Activated CD8-positive, alpha-beta T cell treated with anti-CD3 and anti-CD28 coated beads for 36 hours (primary cell): Measurements from ENCODE around the gene MPC2. TPM values are rescaled to one million over a fixed set of nuclear protein-coding genes. Genes with fewer than 3 reads are reported as not detected.

ENCODE experiments used
- ATAC-seq: fragments of 200-7000 bp; cut with Tn5 transposase; one replicate; pipeline ENCODE4 v1.10.0; 2021; ENCODE audit warnings: mild to moderate bottlenecking, moderate library complexity
- CTCF ChIA-PET: fragments of 350-600 bp; sonication (Branson Sonifier 250); formaldehyde crosslinking; loops from one replicate; lab custom pipeline; 2021; ENCODE audit warnings: antibody characterized with exemption; lab: Charles Lee
- POLR2A ChIA-PET: fragments of 350-600 bp; sonication (Branson Sonifier 250); formaldehyde crosslinking; loops from one replicate; lab custom pipeline; 2021; ENCODE audit warnings: antibody characterized with exemption; lab: Charles Lee
- DNase-seq: peaks from one replicate; pipeline ENCODE4 v3.0.0-alpha.2; 2020
- H3K27ac Mint-ChIP-seq: one replicate; pipeline ENCODE4 v1.8.0; 2021; ENCODE audit warnings: mild to moderate bottlenecking, mixed read lengths
- H3K27me3 Mint-ChIP-seq: one replicate; pipeline ENCODE4 v1.8.0; 2021; ENCODE audit warnings: mixed read lengths
- H3K36me3 Mint-ChIP-seq: one replicate; pipeline ENCODE4 v1.8.0; 2021; ENCODE audit warnings: low read depth, mixed read lengths
- H3K4me1 Mint-ChIP-seq: one replicate; pipeline ENCODE4 v1.8.0; 2021; ENCODE audit warnings: low read depth, mixed read lengths
- H3K4me3 Mint-ChIP-seq: one replicate; pipeline ENCODE4 v1.8.0; 2021; ENCODE audit warnings: mild to moderate bottlenecking, moderate library complexity, mixed read lengths
- H3K9me3 Mint-ChIP-seq: one replicate; pipeline ENCODE4 v1.8.0; 2021; ENCODE audit warnings: mixed read lengths
- intact Hi-C: fragments of 100-400 bp; cut with micrococcal nuclease; formaldehyde crosslinking; loops from one replicate; pipeline ENCODE4 v1.10.0; 2022
- total RNA-seq, 2 experiments: library from RNA; stranded (reverse); gene quantifications; one replicate each; pipeline ENCODE4 v1.2.3, GENCODE V29; 2021
- TF ChIP-seq, protein P1 (sequence below): fragments of 200-600 bp; IDR thresholded peaks from one replicate; pipeline ENCODE4 v1.8.0; 2022; ENCODE audit warnings: antibody characterized with exemption, mild to moderate bottlenecking

The MPC2 gene
- total RNA-seq, 2 experiments from 2014 or later: 64.9 to 69.4 TPM

DNA sequence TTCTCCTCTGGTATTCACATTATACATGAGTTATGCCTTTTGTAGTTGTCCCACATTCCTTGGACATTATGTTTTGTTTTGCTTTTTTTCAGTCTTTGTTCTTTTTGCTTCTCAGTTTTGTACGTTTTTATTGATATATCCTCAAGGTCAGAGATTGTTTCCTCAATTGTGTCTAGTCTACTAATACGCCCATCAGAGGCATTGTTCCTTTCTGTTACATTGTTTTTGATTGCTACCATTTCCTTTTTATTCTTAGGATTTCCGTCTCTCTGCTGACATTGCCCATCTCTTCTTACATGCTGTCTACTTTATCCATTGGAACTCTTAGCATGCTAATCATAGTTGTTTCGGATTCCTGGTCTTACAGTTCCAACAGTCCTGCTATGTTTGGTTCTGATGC lies 27.8 kb upstream of the MPC2 start:
- H3K9me3 Mint-ChIP-seq: no peaks in the 10 kb centered on the region
- TF ChIP-seq, protein P1, sequence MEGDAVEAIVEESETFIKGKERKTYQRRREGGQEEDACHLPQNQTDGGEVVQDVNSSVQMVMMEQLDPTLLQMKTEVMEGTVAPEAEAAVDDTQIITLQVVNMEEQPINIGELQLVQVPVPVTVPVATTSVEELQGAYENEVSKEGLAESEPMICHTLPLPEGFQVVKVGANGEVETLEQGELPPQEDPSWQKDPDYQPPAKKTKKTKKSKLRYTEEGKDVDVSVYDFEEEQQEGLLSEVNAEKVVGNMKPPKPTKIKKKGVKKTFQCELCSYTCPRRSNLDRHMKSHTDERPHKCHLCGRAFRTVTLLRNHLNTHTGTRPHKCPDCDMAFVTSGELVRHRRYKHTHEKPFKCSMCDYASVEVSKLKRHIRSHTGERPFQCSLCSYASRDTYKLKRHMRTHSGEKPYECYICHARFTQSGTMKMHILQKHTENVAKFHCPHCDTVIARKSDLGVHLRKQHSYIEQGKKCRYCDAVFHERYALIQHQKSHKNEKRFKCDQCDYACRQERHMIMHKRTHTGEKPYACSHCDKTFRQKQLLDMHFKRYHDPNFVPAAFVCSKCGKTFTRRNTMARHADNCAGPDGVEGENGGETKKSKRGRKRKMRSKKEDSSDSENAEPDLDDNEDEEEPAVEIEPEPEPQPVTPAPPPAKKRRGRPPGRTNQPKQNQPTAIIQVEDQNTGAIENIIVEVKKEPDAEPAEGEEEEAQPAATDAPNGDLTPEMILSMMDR: no peak
- intact Hi-C loops: no loop called here
- H3K4me3 Mint-ChIP-seq: no peak overlapping the region
- H3K36me3 Mint-ChIP-seq: peaks cover 17% of the 10 kb centered on the region
- ChIA-PET POLR2A (no interaction called here), CTCF (interaction anchor here (1.3 kb wide), 1 partner anchor 118 kb away, joined by 4 read pairs; no protein-coding TSS in a partner anchor)
- no peaks in the 10 kb centered on the region for H3K27me3 Mint-ChIP-seq
- no peak for ATAC-seq
- H3K27ac Mint-ChIP-seq: no peak overlapping the region
- DNase-seq: no peak
- H3K4me1 Mint-ChIP-seq: peaks cover 3% of the 10 kb centered on the region

DNA sequence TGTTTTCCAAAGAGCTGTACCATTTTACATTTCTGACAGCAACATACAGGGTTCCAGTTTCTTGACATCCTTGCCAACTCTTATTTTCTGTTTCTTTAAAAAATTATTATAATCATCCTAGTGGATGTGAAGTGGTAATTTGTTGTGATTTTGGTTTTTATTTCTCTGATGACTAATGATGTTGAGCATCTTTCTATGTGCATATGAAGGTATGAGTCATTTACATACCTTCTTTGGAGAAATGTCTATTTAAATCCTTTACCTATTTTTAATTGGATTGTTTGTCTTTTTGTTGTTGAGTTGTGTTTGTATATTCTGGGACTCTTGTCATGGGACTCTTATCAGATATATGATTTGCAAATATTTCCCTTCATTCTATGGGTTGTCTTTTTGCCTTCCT lies 20.8 kb upstream of the MPC2 start:
- peaks cover 15% of the 10 kb centered on the region for H3K4me1 Mint-ChIP-seq
- no peak overlapping the region for H3K27ac Mint-ChIP-seq
- peaks cover 16% of the 10 kb centered on the region for H3K36me3 Mint-ChIP-seq
- H3K4me3 Mint-ChIP-seq: no peak overlapping the region
- ChIA-PET POLR2A (no interaction called here), CTCF (interaction anchor here (0.5 kb wide), 1 partner anchor 1508 kb away, joined by 3 read pairs; no protein-coding TSS in a partner anchor)
- ATAC-seq: no peak
- DNase-seq: no peak
- TF ChIP-seq, protein P1: no peak
- intact Hi-C loops: no loop called here
- H3K27me3 Mint-ChIP-seq: no peaks in the 10 kb centered on the region
- H3K9me3 Mint-ChIP-seq: no peaks in the 10 kb centered on the region

DNA sequence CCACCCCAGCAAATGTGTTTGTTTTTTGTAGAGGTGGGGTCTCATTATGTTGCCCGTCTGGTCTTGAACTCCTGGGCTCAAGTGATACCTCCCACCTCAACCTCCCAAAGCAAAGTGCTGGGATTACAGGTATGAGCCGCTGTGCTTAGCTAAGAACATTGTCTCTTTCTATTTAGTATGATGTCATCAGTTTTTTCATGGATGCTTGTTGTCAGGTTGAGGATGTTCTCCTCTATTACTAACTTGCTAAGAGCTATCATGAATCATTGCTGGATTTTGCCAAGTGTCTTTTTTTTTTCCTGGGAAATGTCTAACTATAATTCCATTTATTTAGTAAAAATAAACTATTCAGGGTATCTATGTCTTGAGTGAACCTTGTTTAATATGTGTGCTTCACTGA lies 19.0 kb upstream of the MPC2 start:
- TF ChIP-seq, protein P1: no peak
- H3K4me1 Mint-ChIP-seq: peaks cover 13% of the 10 kb centered on the region
- no peaks in the 10 kb centered on the region for H3K9me3 Mint-ChIP-seq
- peaks cover 17% of the 10 kb centered on the region for H3K36me3 Mint-ChIP-seq
- DNase-seq: no peak
- H3K27me3 Mint-ChIP-seq: no peaks in the 10 kb centered on the region
- CTCF ChIA-PET: interaction anchor here (1.2 to 1.4 kb wide), 2 partner anchors 11 to 50 kb away, joined by 3 to 6 read pairs; no protein-coding TSS in a partner anchor
- intact Hi-C loops: no loop called here
- H3K27ac Mint-ChIP-seq: no peak overlapping the region
- POLR2A ChIA-PET: no interaction called here
- H3K4me3 Mint-ChIP-seq: no peak overlapping the region
- ATAC-seq: no peak

DNA sequence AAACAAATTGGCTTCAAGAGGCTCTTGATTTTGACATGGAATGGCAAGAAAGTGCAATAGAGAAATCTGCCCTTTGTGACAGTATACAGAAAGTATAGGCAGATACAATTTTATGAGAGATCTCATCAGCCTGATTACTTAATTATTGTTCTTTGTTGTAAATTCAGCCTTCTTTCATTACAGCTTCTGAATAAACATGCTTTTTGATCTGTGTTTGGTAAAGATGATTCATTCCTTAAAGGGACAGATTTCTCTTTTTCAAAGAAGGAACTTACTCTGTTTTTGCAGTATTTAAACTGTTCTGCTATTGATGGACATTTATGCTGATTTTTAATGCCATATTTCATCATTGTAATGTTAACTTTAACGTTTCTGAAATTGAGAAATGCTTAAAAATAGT lies 13.7 kb upstream of the MPC2 start:
- CTCF ChIA-PET: no interaction called here
- H3K4me3 Mint-ChIP-seq: no peak overlapping the region
- H3K27me3 Mint-ChIP-seq: no peaks in the 10 kb centered on the region
- DNase-seq: no peak
- POLR2A ChIA-PET: no interaction called here
- H3K4me1 Mint-ChIP-seq: peaks cover 28% of the 10 kb centered on the region
- peaks cover 15% of the 10 kb centered on the region for H3K36me3 Mint-ChIP-seq
- intact Hi-C loops: no loop called here
- H3K27ac Mint-ChIP-seq: no peak overlapping the region
- no peaks in the 10 kb centered on the region for H3K9me3 Mint-ChIP-seq
- no peak for ATAC-seq
- TF ChIP-seq, protein P1: no peak

DNA sequence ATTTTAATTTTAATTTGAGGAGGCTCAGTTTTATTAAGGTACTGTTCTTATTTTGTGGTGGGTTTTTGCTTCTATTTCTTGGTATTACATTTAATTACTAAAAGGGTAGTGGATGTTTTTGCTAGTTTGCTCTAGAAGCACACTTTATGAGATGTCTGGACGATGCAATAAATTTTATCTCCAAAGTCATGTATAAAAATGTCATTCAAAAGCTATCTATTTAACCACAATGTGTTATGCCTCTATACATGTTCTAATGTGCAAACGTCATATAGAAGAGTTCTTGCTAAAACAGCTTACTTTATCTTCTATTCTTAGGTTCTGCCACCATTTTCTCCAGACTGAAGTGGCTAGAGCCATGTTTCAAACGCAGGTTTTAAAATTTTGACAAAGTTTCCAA lies 12.9 kb upstream of the MPC2 start:
- Mint-ChIP-seq H3K27ac (no peak overlapping the region), H3K4me3 (no peak overlapping the region), H3K4me1 (peaks cover 31% of the 10 kb centered on the region), H3K9me3 (no peaks in the 10 kb centered on the region), H3K36me3 (peaks cover 9% of the 10 kb centered on the region), H3K27me3 (no peaks in the 10 kb centered on the region)
- TF ChIP-seq, protein P1: no peak
- no peak for ATAC-seq
- CTCF ChIA-PET: interaction anchor here (0.9 to 1.0 kb wide), 2 partner anchors 134 to 137 kb away, joined by 3 read pairs; no protein-coding TSS in a partner anchor
- POLR2A ChIA-PET: interaction anchor here (0.6 kb wide), 1 partner anchor 105 kb away, joined by 3 read pairs; no protein-coding TSS in a partner anchor
- intact Hi-C loops: no loop called here
- no peak for DNase-seq
